Erythroblast (primary cell): ENCODE measurements around the gene PXN.

ENCODE experiments used
- GATA1 ChIP-seq: IDR thresholded peaks from 2 replicates; pipeline ENCODE4 v1.6.1; 2011; ENCODE audit warnings: low read depth, mild to moderate bottlenecking, control low read depth, low read length, moderate library complexity
- POLR2A ChIP-seq: IDR thresholded peaks from 2 replicates; pipeline ENCODE4 v1.6.1; 2011; ENCODE audit warnings: mild to moderate bottlenecking, low read length

DNA sequence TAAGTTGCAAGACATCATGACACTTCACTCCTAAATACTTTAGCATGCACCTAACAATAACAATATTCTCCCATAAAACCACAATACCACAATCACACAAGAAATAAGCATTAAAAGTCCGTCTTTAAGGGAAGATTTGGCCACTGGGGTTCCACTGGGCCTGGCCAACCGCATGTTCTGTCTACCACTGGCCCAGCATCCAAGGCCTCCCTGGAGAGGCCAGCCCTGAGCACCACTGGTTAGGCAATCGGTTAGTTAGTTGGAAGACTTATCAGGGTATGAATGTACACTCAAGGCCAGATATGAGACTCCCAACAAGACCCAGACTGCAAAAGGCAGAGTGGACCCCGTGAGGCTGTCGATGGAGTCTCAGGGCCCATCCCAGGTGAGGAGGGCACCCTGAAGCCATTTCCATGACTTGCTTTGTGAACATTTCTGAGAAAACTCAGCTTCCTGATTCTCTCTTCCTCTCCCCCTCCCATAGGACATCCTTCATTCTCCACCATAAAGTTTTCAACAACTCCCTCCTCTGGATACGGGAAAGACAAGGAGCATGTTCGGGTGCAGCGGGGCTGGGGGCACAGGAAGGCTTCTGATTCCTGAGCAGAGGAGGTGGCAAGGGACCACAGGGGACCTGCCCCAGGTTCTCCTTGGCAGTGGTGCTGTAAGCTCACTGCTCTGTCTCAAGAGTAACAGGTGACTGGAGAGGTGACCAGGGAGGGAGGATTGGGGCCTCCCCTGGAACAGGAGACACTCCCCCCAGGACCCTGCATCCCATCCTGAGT, 5.9 kb downstream of the PXN start:
- TF ChIP-seq POLR2A, result no peak
- TF ChIP-seq GATA1, result no peak
